HK-2 (cell line): ENCODE measurements around the gene GABPB1.
"Not testable (repeated sequence)": the region's sequence is repeated elsewhere in the genome, so short reads cannot be mapped to it uniquely, and the experiment has no call there.

Source experiments
- DNase-seq: peaks from one replicate; pipeline ENCODE4 v3.0.0-alpha.2; 2018; ENCODE audit not compliant: unreplicated experiment

The GABPB1 gene

GRCh38 chr15:50354838-50355618 is at the start of gene GABPB1:
Gene GABPB1, minus strand, starts transcription at chr15:50355198. Its CDS starts 45,400 bp downstream, at chr15:50309798.
- peak; percentile 77 for DNase-seq

- DNase-seq: not testable (repeated sequence)
Measured at GRCh38 chr15:50391561-50391960, 36.6 kb upstream of the GABPB1 start.

GRCh38 chr15:50390554-50391264 is 35.7 kb upstream of the GABPB1 start:
- DNase-seq: no peak

GRCh38 chr15:50382408-50382807 is 27.4 kb upstream of the GABPB1 start:
- not testable (repeated sequence) for DNase-seq

GRCh38 chr15:50381438-50381837 is 26.4 kb upstream of the GABPB1 start:
- no peak for DNase-seq

- DNase-seq: no peak
Measured at GRCh38 chr15:50380089-50380488, 25.1 kb upstream of the GABPB1 start.

- not testable (repeated sequence) for DNase-seq
Measured at GRCh38 chr15:50379413-50379812, 24.4 kb upstream of the GABPB1 start.

GRCh38 chr15:50378776-50379175 is 23.8 kb upstream of the GABPB1 start:
- DNase-seq: no peak

- DNase-seq: no peak
Measured at GRCh38 chr15:50377867-50378751, 23.1 kb upstream of the GABPB1 start.

- DNase-seq: not testable (repeated sequence)
Measured at GRCh38 chr15:50369564-50369963, 14.6 kb upstream of the GABPB1 start.

GRCh38 chr15:50365971-50366370 is 11.0 kb upstream of the GABPB1 start:
- no peak for DNase-seq

GRCh38 chr15:50365570-50365969 is 10.6 kb upstream of the GABPB1 start:
- DNase-seq: no peak

- no peak for DNase-seq
Measured at GRCh38 chr15:50363612-50364011, 8.6 kb upstream of the GABPB1 start.

GRCh38 chr15:50361756-50362155 is 6.8 kb upstream of the GABPB1 start:
- DNase-seq: no peak

- peak; percentile 22 for DNase-seq
Measured at GRCh38 chr15:50358845-50359244, 3.8 kb upstream of the GABPB1 start.

- DNase-seq: no peak
Measured at GRCh38 chr15:50355980-50356379, 982 bp upstream of the GABPB1 start.

GRCh38 chr15:50355619-50355905 is 564 bp upstream of the GABPB1 start:
- no peak for DNase-seq

- peak; percentile 46 for DNase-seq
Measured at GRCh38 chr15:50353975-50354837, 792 bp downstream of the GABPB1 start.

GRCh38 chr15:50353251-50353974 is 1.6 kb downstream of the GABPB1 start:
- no peak for DNase-seq

GRCh38 chr15:50350621-50351020 is 4.4 kb downstream of the GABPB1 start:
- DNase-seq: no peak

- DNase-seq: no peak
Measured at GRCh38 chr15:50345298-50345697, 9.7 kb downstream of the GABPB1 start.
